Measurements from ENCODE around the gene OTUB1.

OTUB1 gene

DNA sequence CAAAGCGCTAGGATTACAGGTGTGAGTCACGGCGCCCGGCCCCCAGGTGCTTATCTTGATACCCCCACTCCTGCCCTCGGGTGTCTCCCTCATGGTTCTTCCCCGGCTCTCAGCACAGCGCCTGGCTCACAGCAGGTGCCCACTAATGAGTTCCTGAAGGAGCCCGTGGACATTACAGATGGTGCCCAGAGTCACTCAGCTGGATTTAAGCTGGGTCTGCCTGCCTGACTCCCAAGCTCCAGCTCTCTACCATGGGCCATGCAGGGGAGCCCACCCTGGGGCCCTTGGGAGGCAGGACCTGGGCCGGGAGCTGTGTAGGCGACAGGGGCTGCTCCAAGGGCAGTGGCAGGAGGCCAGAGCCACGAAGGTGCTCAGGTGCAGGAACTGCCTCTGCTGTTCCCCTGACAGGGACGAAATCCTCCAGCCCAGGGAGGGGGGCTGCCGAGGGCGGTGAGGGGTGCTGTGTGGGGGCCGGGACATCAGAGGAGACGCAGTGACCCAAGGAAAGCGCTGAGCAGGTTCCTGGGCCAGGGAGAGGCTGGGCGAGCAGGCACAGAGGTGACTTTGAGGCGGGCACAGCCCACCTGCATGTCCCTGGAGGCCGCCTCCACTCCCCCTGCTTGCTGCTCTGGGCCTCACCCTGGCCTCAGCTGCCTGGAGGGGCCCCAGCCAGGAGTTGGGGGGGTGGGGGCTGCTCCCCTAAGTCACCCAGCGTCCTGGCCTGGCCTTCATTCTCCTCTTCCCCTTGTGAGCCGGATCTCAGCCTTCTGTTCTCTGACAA is 34.9 kb downstream of the OTUB1 start:
- DNase-seq (ENCODE audit: low read depth, low spot score), result no peak
- H3K27ac ChIP-seq, result no peak overlapping the region

DNA sequence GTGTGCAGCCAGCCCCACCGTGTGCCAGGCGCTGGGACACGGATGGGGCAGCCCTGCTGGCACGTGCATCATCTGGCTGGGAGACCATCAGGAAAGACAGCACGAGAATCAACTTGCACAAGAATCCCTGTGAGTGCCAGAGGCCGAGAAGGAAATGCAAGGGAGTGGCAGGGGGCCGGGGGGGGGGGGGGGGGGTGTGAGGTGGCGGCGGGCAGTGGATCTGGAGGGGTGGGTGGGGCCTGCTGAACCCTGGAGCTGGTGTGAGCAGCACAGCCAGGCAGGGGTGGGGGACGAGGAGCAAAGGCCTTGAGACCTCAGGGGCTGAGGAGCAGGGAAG is 35.5 kb downstream of the OTUB1 start:
- no peak for DNase-seq (ENCODE audit: low read depth, low spot score)

GRCh38 chr11:64022125-64022784 is 36.0 kb downstream of the OTUB1 start:
- no peak for DNase-seq (ENCODE audit: low read depth, low spot score)
- H3K27ac ChIP-seq, result no peak overlapping the region

More for the DNA sequence above, 35.5 kb downstream of the OTUB1 start:
- no peak overlapping the region for H3K27ac ChIP-seq

DNA sequence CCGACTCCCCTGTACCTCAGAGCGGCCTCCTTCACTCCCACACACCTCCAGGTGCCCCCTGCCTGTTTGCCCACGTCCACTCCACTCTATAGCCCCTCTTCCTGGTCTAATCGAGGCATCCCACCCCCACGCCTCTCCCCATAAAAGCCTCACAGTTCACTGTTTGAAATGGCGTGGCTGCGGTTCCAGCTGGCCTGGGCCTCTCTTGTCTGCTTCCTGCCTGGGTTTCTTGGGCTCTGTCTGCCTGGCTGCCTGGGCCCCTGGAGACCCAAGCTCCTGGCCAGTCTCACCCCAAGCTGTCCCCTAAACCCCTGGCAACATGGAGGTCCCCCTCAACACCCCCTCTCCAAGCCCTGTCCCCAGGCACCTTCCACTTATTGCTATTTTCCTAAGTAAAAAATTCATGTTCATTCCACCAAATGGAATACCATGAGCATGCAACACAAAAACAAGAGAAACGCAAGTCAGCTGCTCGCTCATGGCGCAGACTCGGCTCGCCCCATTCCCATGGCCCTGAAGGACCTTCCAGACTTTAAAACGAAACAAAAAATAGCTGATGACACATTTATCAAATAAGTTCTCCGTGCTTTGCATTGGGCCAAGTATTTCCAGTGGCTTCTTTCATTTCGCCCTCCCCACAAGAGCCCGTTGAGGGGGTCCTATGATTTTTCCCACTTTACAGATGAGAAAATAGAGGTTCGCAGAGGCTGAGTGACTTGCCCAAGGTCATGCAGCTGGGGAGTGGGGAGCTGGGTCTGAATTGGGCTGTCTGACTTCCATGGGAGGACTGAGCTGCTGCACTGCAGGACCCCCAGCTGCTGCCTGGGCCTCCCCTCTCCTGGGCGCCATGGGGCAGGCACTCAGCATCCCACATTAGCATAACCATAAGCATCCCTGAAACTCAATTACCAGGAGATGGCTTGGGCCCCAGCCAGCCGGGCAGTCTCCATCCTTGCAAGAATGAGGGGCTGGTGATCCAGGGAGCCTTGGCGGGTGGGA is 37.8 kb downstream of the OTUB1 start:
- DNase-seq (ENCODE audit: low read depth, low spot score), result no peak
- no peak overlapping the region for H3K27ac ChIP-seq

- no peak overlapping the region for H3K27ac ChIP-seq
- DNase-seq (ENCODE audit: low read depth, low spot score), result no peak
These were observed 39.0 kb downstream of the OTUB1 start for GRCh38 chr11:64025205-64025604.

- DNase-seq (ENCODE audit: low read depth, low spot score), result no peak
- H3K27ac ChIP-seq, result no peak overlapping the region
These were observed 40.5 kb downstream of the OTUB1 start for GRCh38 chr11:64026575-64027205.

- DNase-seq (ENCODE audit: low read depth, low spot score), result no peak
- H3K27ac ChIP-seq, result no peak overlapping the region
These were observed 41.6 kb downstream of the OTUB1 start for GRCh38 chr11:64027651-64028397.

- DNase-seq (ENCODE audit: low read depth, low spot score), result no peak
These were observed 42.3 kb downstream of the OTUB1 start for GRCh38 chr11:64028398-64029115.

GRCh38 chr11:64029773-64030172 is 43.5 kb downstream of the OTUB1 start:
- DNase-seq (ENCODE audit: low read depth, low spot score), result no peak
- no peak overlapping the region for H3K27ac ChIP-seq

More at GRCh38 chr11:64028398-64029115, 42.3 kb downstream of the OTUB1 start:
- no peak overlapping the region for H3K27ac ChIP-seq

GRCh38 chr11:64031001-64031400 is 44.8 kb downstream of the OTUB1 start:
- no peak for DNase-seq (ENCODE audit: low read depth, low spot score)
- H3K27ac ChIP-seq, result no peak overlapping the region

DNA sequence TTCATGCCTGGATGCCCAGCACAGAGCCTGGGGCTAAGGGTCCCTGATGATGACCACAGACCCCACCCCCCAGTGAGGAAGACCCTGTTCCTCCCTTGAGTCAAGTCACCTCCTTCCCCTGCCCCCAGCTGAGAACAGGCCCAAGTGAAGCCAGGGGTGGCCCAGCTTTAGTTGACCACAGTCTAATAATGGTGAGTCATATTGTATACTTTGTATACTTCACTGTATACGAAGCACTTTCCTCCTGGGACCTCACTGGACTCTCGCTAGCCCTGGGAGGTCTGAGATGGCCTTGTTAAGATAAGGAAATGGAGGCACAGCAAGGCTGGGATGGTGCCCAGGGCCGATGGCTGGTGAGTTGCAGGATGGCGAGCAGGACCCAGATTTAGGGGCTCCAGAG is 45.8 kb downstream of the OTUB1 start:
- no peak for DNase-seq (ENCODE audit: low read depth, low spot score)

DNA sequence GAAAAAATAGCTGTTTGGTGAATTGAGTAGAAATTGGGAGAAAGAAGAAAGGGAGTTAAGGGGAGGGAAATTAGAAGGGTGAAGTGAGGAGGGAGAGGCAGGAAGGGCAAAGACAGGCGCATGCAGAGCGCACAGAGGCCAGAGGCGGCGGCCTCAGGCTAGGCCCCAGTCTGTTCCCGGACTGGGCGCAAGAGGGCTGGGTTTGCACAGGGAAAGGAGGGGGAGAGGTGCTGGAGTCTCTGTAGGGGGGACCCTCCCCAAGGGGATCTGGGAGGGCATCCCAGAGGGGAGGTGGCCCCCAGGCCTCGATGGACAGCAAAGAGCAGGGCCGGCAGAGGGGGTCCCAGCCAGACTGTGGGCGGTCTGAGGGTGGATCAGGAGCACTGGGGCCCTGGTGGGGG is 48.2 kb downstream of the OTUB1 start:
- DNase-seq (ENCODE audit: low read depth, low spot score), result no peak
- no peak overlapping the region for H3K27ac ChIP-seq

More for the DNA sequence above, 45.8 kb downstream of the OTUB1 start:
- H3K27ac ChIP-seq, result no peak overlapping the region

GRCh38 chr11:64035081-64035524 is 48.9 kb downstream of the OTUB1 start:
- DNase-seq (ENCODE audit: low read depth, low spot score), result no peak
- H3K27ac ChIP-seq, result no peak overlapping the region

DNA sequence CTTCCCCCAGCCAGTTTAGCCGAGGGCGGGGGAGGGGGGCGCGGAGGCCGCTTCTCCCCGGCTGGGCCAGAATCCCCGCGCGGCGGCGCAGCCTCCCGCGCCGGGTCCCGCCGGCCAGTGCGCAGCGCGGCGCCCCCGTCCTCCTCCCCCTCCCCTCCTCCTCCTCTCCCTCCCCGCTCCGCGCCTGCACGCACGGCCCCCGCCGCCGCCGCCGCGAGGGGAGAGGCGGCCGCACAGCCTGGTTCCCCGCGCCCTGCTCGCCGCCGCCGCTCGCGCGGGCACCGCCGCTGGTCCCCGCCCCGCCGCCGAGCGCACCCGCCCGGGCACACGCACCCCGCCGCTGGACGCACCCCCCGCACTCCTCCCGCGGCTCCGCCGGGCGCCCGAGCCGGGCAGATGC is 49.3 kb downstream of the OTUB1 start, which contains the start of gene FLRT1:
Gene FLRT1 (plus strand): TSS at position 356 of the 400 bp plus-strand sequence. CDS start 80,337 bp downstream, outside the sequence.
- no peak within 1 kb of the TSS for H3K27ac ChIP-seq
- DNase-seq (ENCODE audit: low read depth, low spot score), result no peak

- DNase-seq (ENCODE audit: low read depth, low spot score), result no peak
- no peak overlapping the region for H3K27ac ChIP-seq
These were observed 50.1 kb downstream of the OTUB1 start for GRCh38 chr11:64036087-64037026.

DNA sequence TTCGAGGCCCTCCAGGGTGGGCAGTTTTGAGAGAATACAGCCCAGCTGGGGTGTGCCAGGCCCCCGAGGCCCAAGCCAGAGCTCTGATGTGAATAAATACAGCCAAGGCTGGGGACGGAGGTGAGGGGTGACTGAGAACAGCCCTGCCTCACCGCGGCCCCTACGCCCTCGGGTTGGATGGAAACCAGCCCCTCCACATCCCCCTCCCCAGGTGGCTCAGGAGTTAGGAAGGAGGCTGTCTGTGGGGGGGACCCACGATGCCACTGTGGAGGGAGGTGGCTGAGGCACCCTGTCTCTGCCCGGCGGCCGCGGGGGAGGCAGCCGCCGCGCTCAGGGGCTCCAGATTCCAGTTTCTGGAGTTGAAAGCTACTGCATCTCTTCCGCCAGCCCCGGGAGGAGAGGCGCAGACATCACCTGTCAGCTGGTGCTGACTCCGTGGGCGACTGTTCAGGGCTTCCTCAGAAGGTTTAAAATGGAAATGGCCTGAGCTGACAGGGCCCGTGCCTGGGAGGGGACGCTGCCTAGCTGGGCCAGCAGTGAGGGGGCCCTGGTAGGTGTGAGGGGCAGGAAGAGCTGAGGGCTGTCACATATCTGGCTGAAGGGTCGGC is 50.9 kb downstream of the OTUB1 start:
- DNase-seq (ENCODE audit: low read depth, low spot score), result no peak
- H3K27ac ChIP-seq, result no peak overlapping the region

- DNase-seq (ENCODE audit: low read depth, low spot score), result no peak
- no peak overlapping the region for H3K27ac ChIP-seq
These were observed 52.3 kb downstream of the OTUB1 start for GRCh38 chr11:64038500-64038899.
